Panc1 (cell line): Measurements from ENCODE around the gene RAP1GAP.

ENCODE experiments used
- CTCF ChIP-seq: fragments of 450-650 bp; IDR thresholded peaks from 2 replicates; pipeline ENCODE4 v1.5.1; 2017; ENCODE audit warnings: mild to moderate bottlenecking
- POLR2AphosphoS5 ChIP-seq: IDR thresholded peaks from 2 replicates; pipeline ENCODE4 v1.6.1; 2012; ENCODE audit warnings: mild to moderate bottlenecking, low read depth, low read length, moderate library complexity

- TF ChIP-seq POLR2AphosphoS5 = no peak
- no peak for TF ChIP-seq CTCF
These were observed 14.9 kb downstream of the RAP1GAP start for GRCh38 chr1:21654209-21654608.
